ENCODE measurements around the gene TRMT10B. TPM values are rescaled to one million over a fixed set of nuclear protein-coding genes. Genes with fewer than 3 reads are reported as not detected.

TRMT10B gene
- total RNA-seq, 1 donor from 2014 or later: 0.53 TPM

DNA sequence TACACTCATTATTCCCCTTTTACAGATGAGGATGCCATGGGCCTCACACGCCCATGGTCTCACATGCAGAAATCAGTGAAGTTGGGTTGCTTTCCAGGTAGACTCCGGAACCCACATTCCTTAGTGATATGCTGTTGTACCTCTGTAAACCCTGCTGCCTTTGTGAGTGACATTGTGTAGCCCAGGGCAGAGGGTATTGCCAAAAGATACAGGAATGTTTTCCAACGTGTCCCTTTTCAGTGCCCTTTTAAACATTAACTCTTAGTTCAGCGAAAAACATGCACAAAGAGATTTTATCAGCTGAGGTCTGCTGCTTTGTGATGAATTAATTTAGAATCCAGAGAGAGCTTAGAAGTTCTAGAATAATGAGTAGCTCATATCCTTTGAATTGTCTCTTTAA lies 38.3 kb upstream of the TRMT10B start:
- no peaks in the 10 kb centered on the region for H3K4me1 ChIP-seq
- no peak overlapping the region for H3K27ac ChIP-seq
- no peaks in the 10 kb centered on the region for H3K36me3 ChIP-seq
- TF ChIP-seq CTCF (IDR thresholded peaks at IDR 0.05): no peak
- DNase-seq (ENCODE audit: low spot score in 2 of 2): no peak
- no peak overlapping the region for H3K4me3 ChIP-seq
- no peaks in the 10 kb centered on the region for H3K9me3 ChIP-seq
- H3K27me3 ChIP-seq: no peaks in the 10 kb centered on the region
- intact Hi-C loops (cut with DNase I): no loop called here

GRCh38 chr9:37715991-37716505 lies 37.6 kb upstream of the TRMT10B start:
- H3K9me3 ChIP-seq: no peaks in the 10 kb centered on the region
- H3K27ac ChIP-seq: no peak overlapping the region
- H3K27me3 ChIP-seq: no peaks in the 10 kb centered on the region
- H3K4me3 ChIP-seq: no peak overlapping the region
- no peak for DNase-seq (ENCODE audit: low spot score in 2 of 2)
- H3K4me1 ChIP-seq: no peaks in the 10 kb centered on the region
- TF ChIP-seq CTCF (IDR thresholded peaks at IDR 0.05): no peak
- intact Hi-C loops (cut with DNase I): no loop called here
- no peaks in the 10 kb centered on the region for H3K36me3 ChIP-seq

DNA sequence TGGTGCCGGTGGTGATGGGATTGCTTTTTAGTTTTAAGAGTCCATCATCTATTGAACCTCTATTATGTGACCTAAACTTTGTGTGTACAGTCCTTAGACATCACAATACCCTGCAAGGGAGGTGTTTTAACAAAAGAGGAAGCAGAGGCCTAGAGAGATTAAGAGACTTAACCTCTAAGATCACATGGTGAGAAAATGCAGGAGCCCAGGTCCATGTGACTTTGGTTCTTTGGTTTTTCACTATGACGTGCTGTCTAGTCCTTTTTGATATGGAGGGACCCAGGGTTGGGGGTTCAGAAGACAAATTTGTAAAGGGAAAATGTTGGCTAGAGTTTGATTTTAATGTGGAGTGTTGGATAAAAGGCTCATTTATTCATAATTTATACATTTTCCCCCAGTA lies 34.1 kb upstream of the TRMT10B start:
- H3K4me1 ChIP-seq: no peaks in the 10 kb centered on the region
- intact Hi-C loops (cut with DNase I): no loop called here

GRCh38 chr9:37727013-37727412 lies 26.6 kb upstream of the TRMT10B start:
- Histone ChIP-seq H3K36me3 (no peaks in the 10 kb centered on the region), H3K4me1 (no peaks in the 10 kb centered on the region), H3K9me3 (no peaks in the 10 kb centered on the region), H3K27ac (no peak overlapping the region), H3K4me3 (no peak overlapping the region), H3K27me3 (no peaks in the 10 kb centered on the region)
- no peak for TF ChIP-seq CTCF (IDR thresholded peaks at IDR 0.05)
- DNase-seq (ENCODE audit: low spot score in 2 of 2): no peak
- intact Hi-C loops (cut with DNase I): no loop called here

More for the DNA sequence above, 34.1 kb upstream of the TRMT10B start:
- H3K4me3 ChIP-seq: no peak overlapping the region
- no peaks in the 10 kb centered on the region for H3K9me3 ChIP-seq
- no peak overlapping the region for H3K27ac ChIP-seq
- no peak for TF ChIP-seq CTCF (IDR thresholded peaks at IDR 0.05)
- H3K36me3 ChIP-seq: no peaks in the 10 kb centered on the region
- no peaks in the 10 kb centered on the region for H3K27me3 ChIP-seq
- no peak for DNase-seq (ENCODE audit: low spot score in 2 of 2)

- no peaks in the 10 kb centered on the region for H3K27me3 ChIP-seq
- H3K27ac ChIP-seq: no peak overlapping the region
- no peak overlapping the region for H3K4me3 ChIP-seq
- TF ChIP-seq CTCF (IDR thresholded peaks at IDR 0.05): no peak
- intact Hi-C loops (cut with DNase I): no loop called here
- H3K4me1 ChIP-seq: no peaks in the 10 kb centered on the region
- DNase-seq (ENCODE audit: low spot score in 2 of 2): no peak
- no peaks in the 10 kb centered on the region for H3K9me3 ChIP-seq
- no peaks in the 10 kb centered on the region for H3K36me3 ChIP-seq
Observed at GRCh38 chr9:37729499-37729898, 24.1 kb upstream of the TRMT10B start.

GRCh38 chr9:37730256-37730655 lies 23.3 kb upstream of the TRMT10B start:
- TF ChIP-seq CTCF (IDR thresholded peaks at IDR 0.05): no peak
- Histone ChIP-seq H3K36me3 (no peaks in the 10 kb centered on the region), H3K4me1 (no peaks in the 10 kb centered on the region), H3K27me3 (no peaks in the 10 kb centered on the region), H3K4me3 (no peak overlapping the region), H3K27ac (no peak overlapping the region), H3K9me3 (no peaks in the 10 kb centered on the region)
- no peak for DNase-seq (ENCODE audit: low spot score in 2 of 2)
- intact Hi-C loops (cut with DNase I): no loop called here

Measured in ascending aorta (tissue), 2 donors.